Transverse colon (tissue), 4 donors: Measurements from ENCODE around the gene MET.

Experiments
- CTCF ChIP-seq, 5 experiments: fragments of 200-600 bp in 3 of 5; fragments of 450-650 bp in 2 of 5; sonication (generic) in 3 of 5; IDR thresholded peaks; 1 replicate in 2 of 5; 2 replicates in 3 of 5; pipeline ENCODE4 v1.5.1; 2016 to 2017; ENCODE audit warnings: antibody characterized with exemption in 5 of 5, inconsistent platforms in 3 of 5, mild to moderate bottlenecking in 2 of 5, moderate library complexity in 1 of 5
- EP300 ChIP-seq: sonication (generic); formaldehyde crosslinking; IDR thresholded peaks from one replicate; pipeline ENCODE4 v1.6.1; 2017; ENCODE audit warnings: antibody characterized with exemption, low read depth
- POLR2A ChIP-seq: fragments of 450-650 bp; IDR thresholded peaks from one replicate; pipeline ENCODE4 v1.6.1; 2016; ENCODE audit warnings: antibody characterized with exemption, mild to moderate bottlenecking, moderate library complexity
- POLR2AphosphoS5 ChIP-seq, 3 donors: sonication (generic); formaldehyde crosslinking; IDR thresholded peaks; one replicate each; pipeline ENCODE4 v1.6.1; 2016; ENCODE audit warnings: antibody characterized with exemption in 3 of 3

DNA sequence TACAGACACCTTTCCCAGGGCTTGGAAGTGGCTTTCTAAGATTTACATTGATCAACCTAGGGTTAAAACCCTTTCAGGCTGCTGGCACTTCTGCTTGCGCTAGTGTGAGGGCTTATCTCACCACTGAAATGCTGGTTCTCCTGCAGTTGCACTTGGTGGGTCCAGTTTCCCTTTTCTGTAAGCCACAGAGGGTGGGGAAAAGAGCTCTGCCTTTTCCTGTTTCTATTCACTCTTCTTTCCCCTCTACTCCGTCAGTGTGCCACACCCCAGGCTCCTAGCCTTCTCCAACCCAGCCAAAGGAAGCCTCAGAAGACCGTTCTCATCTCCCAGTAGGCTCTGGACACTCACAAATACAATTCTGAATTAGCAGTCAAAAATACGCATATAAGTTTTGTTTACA, 171.4 kb downstream of the MET start:
- TF ChIP-seq CTCF (IDR thresholded peaks at IDR 0.05) (no peak), POLR2AphosphoS5 (IDR thresholded peaks at IDR 0.05) (no peak), POLR2A (no peak), EP300 (no peak)
